K562 (cell line): ENCODE measurements around the gene AP2A2.

Experiments
- ETS2 ChIP-seq: IDR thresholded peaks from 2 replicates; pipeline ENCODE4 v1.6.1; 2016; ENCODE audit warnings: borderline replicate concordance, missing genetic modification characterization, mild to moderate bottlenecking, moderate library complexity, missing compliant biosample characterization; ENCODE audit not compliant: poor library complexity, severe bottlenecking
- MAZ ChIP-seq, 2 experiments: fragments of 450-650 bp in 1 of 2; sonication (generic) in 1 of 2; formaldehyde crosslinking; IDR thresholded peaks in 1 of 2; conservative IDR thresholded peaks in 1 of 2; 2 replicates each; pipeline versions ENCODE4 v1.4.0 to v1.5.0; 2020; ENCODE audit warnings: mild to moderate bottlenecking in 1 of 2, missing genetic modification reagents in 1 of 2
- POLR2AphosphoS5 ChIP-seq: IDR thresholded peaks from 2 replicates; pipeline ENCODE4 v1.6.1; 2011; ENCODE audit warnings: mild to moderate bottlenecking, low read depth, low read length, moderate library complexity; ENCODE audit not compliant: control insufficient read depth, insufficient read depth
- RAD21 ChIP-seq, 2 experiments: fragments of 250-450 bp in 1 of 2; fragments of 450-650 bp in 1 of 2; sonication (Bioruptor Pico) in 1 of 2; formaldehyde crosslinking in 1 of 2; IDR thresholded peaks in 1 of 2; conservative IDR thresholded peaks in 1 of 2; 2 replicates each; pipeline versions ENCODE4 v1.4.0 to v1.8.0; 2020 to 2022; ENCODE audit warnings: mild to moderate bottlenecking in 2 of 2, moderate library complexity in 1 of 2

DNA sequence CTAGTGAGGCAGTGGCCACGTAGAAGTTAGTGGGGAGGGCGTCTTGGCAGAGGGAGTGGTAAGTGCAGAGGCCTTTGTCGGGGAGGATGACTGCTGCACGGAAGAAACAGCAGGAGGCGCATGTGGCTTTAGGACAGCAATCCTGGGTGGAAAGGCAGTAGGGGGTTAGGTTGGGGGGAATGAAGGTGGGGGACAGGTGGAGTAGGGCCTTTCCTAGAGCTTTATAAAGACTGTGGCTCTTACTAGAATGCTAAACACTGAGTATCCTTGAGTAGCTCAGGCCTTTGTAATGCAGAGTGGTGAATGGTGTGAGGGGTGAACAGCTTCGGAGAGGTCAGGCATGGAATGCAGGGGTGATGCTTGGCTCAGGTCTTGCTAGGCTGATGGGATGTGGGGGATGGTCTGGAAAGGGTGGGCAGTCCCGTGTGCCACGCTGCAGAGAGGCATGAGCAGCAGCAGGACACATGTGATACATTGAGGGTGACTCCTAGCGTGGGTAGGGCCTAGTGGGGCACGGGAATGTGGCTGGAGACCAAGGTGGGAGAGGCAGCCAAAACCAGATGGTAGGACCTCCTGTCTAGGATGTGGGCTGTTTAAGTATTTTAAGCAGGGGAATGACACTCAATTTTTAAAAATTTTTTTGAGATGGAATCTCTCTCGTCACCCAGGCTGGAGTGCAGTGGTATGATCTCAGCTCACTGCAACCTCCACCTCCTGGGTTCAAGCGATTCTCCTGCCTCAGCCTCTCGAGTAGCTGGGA is 19.2 kb downstream of the AP2A2 start:
- TF ChIP-seq ETS2 (tag) (no peak), POLR2AphosphoS5 (no peak), MAZ (CRISPR knock-in tag; conservative IDR thresholded peaks at IDR 0.05 in 1 of 2, IDR thresholded peaks at IDR 0.05 in 1 of 2) (no peak), RAD21 (CRISPR knock-in tag; conservative IDR thresholded peaks at IDR 0.05 in 1 of 2, IDR thresholded peaks at IDR 0.05 in 1 of 2) (no peak)
